ENCODE results near the gene NOC2L.

DNA sequence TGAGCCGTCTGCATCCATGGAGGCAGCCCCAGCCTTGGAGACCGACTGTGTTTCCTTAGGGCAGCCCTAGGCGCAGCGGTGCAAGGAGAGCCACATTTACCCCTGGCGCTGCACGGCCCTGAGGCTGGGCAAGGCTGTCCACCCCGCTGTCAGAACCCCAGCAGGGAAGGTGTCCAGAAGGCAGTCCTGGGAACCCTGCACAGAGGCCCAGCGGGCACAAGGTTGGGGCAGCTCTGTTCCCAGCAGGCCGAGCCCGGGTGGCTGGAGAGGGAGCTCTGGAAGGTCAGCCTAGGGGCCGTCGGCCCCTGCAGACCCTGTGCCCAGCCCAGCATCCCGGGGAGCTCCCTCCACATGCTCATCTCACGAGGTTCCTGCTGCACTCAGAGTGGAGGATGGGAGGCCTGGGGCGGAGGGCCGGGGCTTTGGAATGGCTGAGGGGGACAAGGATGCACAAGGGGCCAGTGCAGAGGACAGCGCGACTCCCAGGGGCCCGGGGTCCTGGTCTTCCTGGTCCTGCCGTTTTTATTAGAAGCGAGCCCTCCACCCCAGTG lies 55.3 kb downstream of the NOC2L start:
- TF ChIP-seq, protein P1, sequence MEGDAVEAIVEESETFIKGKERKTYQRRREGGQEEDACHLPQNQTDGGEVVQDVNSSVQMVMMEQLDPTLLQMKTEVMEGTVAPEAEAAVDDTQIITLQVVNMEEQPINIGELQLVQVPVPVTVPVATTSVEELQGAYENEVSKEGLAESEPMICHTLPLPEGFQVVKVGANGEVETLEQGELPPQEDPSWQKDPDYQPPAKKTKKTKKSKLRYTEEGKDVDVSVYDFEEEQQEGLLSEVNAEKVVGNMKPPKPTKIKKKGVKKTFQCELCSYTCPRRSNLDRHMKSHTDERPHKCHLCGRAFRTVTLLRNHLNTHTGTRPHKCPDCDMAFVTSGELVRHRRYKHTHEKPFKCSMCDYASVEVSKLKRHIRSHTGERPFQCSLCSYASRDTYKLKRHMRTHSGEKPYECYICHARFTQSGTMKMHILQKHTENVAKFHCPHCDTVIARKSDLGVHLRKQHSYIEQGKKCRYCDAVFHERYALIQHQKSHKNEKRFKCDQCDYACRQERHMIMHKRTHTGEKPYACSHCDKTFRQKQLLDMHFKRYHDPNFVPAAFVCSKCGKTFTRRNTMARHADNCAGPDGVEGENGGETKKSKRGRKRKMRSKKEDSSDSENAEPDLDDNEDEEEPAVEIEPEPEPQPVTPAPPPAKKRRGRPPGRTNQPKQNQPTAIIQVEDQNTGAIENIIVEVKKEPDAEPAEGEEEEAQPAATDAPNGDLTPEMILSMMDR (IDR thresholded peaks at IDR 0.05): no peak
- TF ChIP-seq EZH2phosphoT487 (IDR thresholded peaks at IDR 0.05): no peak

Data from neural progenitor cell (in vitro differentiated cells).